Stimulated activated CD8-positive, alpha-beta memory T cell treated with anti-CD3 and anti-CD28 coated beads, Interleukin-12 subunit alpha, Interleukin-12 subunit beta, amount 100 ng/mL, for 4 hours (primary cell): Measurements from ENCODE around the gene FXYD5.
"Not testable (repeated sequence)": the region's sequence is repeated elsewhere in the genome, so short reads cannot be mapped to it uniquely, and the experiment has no call there.

Experiments used
- DNase-seq: peaks from one replicate; pipeline ENCODE4 v3.0.0-alpha.2; 2020; ENCODE audit warnings: low read depth

Gene FXYD5

GRCh38 chr19:35138305-35138892, 16.1 kb upstream of the FXYD5 start, which contains the start of gene FXYD1:
Gene FXYD1 (plus strand): TSS chr19:35138824. CDS start chr19:35140080, 1,256 bp downstream.
- no peak for DNase-seq

DNA sequence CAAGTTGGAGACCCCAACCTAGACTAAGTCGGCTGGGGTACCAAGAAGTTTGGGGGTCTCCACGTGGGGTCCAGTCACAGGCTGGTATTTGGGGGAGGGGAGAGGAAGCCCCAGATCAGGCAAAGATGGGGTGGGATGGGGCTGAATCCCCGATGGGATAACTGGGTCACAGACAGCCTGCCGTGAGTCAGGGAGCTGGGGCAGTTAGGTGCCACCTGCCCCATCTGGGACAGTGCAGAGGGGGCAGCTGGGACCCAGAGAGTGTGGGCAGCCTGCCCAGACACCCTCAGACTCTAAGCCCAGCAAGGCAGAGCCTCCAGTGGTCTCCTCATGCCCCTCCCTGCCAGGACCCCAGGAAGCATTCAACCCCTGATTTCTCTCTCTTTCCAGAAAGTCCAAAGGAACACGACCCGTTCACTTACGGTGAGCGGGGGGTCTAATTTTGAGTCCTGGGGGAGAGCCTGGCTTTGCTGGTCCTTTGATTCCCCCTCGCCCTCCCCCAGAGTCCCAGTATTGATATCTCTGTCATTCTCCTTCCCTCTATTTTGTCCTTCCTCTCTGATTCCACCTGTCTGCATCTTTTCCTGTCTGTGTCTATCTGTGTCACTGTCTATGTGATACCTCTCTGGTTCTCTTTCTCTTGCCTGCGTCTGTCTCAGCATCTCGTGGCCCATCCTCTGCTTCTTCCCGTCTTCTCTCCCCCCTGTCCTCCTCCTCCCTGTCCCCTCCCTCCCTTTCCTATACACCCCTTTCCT, 14.2 kb upstream of the FXYD5 start:
- no peak for DNase-seq

DNA sequence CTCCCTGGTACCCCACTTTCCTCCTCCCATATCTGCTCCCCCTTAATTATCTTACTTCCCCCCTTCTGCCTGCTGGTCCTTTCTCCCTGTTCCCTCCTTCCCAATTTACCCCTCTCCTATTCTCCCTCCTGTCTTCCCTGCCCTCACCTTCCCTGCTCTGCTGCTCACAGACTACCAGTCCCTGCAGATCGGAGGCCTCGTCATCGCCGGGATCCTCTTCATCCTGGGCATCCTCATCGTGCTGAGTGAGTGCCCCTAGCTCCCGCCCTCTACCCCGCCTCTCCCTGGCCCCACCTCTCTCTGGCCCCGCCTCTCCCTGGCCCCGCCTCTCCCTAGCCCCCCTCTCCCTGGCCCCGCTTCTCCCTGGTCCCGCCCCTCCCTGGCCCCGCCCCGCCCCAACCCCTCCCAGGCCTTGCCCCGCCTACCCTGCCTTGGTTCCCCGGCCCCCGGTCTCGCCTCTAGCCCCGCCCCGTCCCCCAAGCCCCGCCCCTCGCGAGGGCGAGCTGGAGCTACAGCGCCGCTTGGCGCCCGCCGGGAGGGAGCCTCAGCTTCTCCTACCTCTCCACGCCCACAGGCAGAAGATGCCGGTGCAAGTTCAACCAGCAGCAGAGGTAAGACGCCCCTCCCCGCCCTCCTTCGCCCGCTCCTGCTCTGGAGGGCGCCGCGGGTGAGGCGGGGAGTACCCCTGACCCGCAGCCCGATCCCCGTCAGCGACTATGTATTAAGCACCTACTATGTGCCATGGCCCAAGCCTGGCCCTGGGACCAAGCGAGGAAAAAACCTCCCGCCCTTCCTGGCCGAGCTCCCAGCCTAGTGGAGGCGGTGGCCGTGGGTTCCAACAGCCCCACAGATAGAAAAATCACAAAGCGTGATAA, 13.3 kb upstream of the FXYD5 start:
- DNase-seq = peak; percentile 89

GRCh38 chr19:35141837-35142605, 12.5 kb upstream of the FXYD5 start:
- DNase-seq = no peak

- peak; percentile 47 for DNase-seq
Observed at GRCh38 chr19:35142606-35143230, 11.8 kb upstream of the FXYD5 start.

DNA sequence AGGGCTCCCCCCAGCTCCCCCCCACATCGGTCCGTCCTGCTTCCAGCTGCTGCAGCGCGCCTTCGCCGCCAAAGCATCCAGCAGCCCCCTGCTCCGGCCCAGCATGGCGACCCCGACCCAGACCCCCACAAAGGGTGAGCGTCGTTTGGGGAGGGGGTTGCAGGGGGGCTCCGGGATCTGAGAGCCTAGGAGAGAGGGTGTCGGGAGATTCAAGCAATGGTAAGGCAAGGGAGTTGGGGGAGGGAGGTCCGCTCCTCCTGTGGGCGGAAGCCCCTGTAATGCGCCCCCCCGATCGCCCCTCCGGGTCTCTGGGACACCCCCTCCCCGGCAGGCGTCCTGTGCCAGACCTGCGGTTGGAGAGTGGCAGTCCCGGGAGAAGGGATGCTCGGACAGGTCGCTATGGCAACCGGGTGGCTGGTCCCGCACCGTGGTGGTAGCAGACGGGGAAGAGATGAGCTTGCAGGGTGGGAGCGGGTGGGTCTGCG, 11.3 kb upstream of the FXYD5 start, which contains the start of gene FXYD7:
FXYD7 (plus strand) TSS at position 25 of the 485 bp plus-strand sequence; CDS start at position 104, 79 bp downstream.
- DNase-seq = no peak

DNA sequence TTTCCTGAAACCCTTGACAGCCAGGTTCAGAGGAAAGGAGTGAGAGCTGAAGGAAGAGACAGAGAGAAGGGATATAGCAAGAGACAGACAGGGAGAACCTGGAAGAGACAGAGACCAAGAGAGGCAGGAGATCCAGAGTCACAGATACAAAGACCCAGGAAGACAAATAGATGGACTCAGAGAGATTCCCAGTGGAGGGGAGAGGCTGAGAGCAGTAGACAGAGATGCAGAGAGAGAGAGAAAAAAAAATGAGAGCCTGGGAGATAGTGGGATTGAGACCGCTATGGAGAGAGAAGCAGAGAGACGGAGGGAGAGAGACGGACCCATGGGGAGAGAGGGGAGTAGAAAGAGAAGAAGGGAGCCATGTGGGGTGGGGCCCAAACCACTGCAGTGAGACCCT, 10.7 kb upstream of the FXYD5 start:
- no peak for DNase-seq

GRCh38 chr19:35144259-35144599, 10.3 kb upstream of the FXYD5 start:
- no peak for DNase-seq

DNA sequence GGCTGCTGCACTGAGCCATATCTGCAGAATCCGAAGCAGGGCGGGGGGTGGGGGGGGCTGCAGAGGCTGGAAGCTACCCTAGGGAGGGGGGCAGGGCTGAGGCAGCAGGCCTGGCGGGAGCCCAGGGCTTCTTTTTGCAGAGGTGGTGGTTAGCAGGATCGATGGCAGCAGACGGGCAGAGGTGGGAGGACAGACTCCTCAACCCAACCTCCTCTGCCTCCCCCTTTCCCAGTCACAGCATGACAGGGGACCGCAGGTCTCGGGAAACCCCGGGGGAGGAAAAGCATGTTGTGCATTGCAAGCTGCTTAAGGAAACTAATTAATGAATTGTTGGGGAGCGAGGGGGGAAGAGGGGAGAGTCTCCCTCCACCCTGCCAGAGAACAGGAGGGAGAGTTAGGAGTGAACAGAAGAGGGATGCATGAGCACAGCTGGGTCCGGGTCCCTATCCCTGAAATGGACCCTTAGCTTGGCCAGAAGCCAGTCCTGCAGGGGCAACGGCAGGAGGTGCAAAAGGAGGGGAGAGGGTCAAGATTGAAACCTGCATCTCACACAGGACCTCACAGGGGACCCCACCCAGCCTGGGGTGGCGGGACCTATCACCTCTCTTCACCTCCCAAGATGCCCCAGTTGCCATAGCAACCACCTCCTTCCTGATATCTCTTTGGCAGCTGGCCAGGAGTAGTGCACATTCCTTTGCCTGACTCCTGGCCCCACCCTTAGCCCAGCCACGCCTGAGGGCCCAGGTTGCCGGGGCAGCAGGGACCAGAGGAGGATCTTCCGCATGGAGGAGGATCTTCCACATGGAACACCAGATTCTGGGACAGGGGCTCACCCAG, 9.7 kb upstream of the FXYD5 start:
- no peak for DNase-seq

GRCh38 chr19:35146746-35147459, 7.6 kb upstream of the FXYD5 start:
- DNase-seq = no peak

- no peak for DNase-seq
Observed at GRCh38 chr19:35149463-35149862, 5.1 kb upstream of the FXYD5 start.

DNA sequence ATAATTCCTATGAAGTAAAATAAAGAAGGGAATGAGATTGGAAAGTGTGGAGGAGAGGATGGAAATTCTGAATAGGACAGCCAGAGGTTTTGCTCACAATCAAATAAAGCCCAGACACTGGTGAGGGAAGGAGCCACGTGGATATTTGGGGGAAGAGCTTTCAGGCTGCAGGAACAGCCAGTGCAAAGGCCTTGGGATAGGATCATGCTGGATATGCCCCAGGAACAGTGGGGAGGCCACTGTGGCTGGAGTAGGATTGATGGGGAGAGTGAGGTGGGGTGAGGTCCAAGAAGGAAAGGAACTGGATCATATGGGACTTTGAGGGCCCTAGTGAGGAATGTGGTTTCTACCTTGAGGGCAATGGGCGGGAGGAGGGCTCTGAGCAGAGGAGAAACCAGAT, 4.1 kb upstream of the FXYD5 start:
- no peak for DNase-seq

DNA sequence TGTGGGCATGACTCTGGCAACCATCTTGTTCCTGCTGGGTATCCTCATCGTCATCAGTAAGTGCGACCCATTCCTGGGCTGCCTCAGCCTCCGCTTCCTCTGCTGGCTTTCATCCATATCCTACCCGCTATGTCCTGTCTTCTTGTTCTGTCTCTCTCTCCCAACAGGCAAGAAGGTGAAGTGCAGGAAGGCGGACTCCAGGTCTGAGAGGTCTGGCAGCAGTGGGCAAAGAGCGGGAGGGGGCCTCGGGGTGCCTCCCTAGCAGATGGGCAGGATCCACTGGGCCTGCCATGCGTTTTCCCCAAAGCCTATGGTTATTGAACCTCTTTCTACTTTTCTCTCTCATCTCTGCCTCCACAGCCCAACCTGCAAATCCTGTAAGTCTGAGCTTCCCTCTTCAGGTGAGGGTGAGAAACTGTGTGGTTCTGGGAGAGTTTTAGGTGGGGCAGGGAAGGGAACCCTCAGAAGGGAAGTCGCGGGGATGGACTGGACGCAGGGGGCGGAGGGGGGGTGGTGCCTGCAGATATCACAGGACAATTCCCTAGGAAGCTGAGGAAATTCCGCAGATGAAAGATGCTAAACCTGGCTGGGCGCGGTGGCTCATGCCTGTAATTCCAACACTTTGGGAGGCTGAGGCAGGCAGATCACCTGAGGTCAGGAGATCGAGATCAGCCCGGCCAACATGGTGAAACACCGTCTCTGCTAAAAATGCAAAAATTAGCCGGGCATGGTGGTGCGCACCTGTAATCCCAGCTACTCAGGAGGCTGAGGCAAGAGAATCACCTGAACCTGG, 3.1 kb upstream of the FXYD5 start:
- DNase-seq = no peak

GRCh38 chr19:35153129-35153522, 1.4 kb upstream of the FXYD5 start:
- DNase-seq = not testable (repeated sequence)

DNA sequence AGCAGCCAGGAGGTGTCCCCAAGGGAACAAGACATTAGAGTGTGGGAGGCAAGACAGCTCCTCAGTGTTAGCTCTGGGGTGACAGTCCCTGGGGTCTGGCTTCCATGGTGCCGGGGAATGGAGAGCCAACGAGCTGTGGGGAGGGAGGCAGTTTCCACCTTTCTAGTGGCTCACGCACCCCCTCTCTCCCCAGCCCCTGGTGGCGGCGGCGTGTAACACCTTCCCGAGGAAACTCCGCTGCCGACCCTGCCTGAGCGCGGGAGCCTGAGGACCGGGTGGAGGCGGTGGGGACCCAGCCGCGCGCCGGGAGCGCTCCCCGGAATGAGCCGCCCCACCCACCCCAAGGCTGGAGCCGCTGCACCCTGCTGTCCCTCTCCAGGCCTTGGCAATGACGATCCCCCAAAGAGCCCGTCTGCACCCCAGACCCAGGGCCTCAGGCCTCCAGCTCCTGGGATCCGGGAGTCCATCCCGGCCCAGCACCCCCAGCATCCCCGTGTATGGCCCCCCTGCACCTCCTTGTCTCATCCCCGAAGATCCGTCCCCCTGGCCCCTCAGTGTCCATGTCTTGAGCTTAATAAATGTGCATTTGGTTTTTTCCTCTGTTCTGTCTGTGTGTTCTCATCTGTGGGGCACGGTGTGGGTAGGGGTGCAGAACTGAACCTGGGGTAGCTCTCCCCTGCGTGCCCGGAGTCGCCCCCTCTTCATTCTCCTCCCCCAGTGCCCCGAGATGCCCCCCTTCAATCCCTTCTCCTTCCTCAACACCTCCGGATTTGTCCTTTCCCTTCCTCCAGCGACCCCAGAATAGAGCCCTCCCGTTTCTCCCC, 622 bp upstream of the FXYD5 start:
- peak; percentile 57 for DNase-seq

DNA sequence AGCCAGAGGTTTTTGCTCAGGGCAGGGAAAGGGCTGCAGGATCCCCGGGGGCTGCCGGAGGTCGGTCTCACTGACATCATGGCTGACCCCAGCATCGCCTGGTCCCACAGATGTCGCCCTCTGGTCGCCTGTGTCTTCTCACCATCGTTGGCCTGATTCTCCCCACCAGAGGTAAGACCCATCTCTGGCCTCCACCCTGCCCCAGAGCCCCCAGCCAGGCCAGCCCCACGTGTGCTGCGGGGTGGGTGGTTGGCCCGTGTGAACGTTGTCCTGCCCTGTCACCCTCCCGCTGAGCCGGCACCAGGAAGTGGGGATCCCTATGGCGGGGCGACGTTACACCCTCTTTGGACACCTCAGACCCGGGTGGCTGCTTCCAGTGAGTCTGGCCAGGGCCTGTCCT, 906 bp downstream of the FXYD5 start:
- no peak for DNase-seq

DNA sequence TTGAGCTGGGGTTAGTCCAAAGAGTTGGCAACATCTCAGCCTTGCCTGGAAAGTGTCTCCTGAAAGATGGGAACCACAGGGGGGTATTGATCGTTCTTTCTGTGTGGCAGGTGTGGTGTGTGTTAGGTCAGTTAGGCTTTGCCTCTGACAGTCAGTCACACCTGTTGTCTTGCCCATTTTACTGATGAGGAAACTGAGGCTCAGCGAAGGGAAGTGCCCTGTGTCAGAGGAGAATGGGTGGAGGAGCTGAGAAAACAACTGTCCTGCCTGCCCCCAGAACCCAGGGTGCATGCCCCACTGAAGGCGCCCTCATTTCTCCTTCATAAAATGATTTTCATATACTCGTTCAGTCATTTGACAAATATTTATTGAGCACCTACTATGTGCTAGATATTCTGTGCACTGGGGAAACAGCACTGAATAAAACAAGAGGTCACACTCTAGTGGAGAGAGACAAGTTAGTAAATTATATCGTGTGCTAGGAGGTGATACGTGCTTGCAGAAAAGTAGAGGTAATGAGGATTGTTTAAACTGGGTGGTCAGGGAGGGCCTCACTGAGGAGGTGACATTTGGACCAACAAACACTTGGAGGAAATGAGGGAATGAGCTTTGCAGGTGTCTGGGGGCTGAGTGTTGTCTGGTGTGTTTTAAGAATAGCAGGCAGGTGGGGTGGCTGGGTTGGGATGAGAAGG, 1.6 kb downstream of the FXYD5 start:
- DNase-seq = no peak

DNA sequence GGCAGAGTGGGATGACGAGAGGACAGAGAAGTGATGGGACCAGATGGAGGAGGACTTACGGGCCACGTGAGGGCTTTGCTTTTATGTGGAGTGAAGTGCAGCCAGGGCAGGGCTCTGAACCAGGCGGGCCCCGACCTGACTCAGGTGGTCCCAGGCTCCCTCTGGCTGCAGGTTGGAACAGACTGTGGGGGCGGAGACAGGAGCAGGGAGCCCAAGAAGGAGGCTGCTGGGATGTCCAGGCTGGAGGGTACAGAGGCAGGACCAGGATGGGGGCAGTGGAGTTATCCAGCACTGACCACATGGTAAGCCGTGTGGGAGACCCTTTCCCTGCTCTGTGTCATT, 2.1 kb downstream of the FXYD5 start:
- DNase-seq = no peak
